Renal cortex interstitium (tissue), 11 donors: ENCODE data around the gene ASRGL1. TPM values are rescaled to one million over a fixed set of nuclear protein-coding genes. Genes with fewer than 3 reads are reported as not detected.
A peak's percentile ranks its signal among the peaks of the same experiment; 100 is the strongest.

Source experiments
- DNase-seq, 11 donors: peaks; one replicate each; pipeline ENCODE4 v3.0.0-alpha.2; 2013; ENCODE audit warnings: low read depth in 9 of 11, low spot score in 4 of 11; ENCODE audit errors: extremely low read depth in 1 of 11
- polyA plus RNA-seq, 3 donors: library from polyadenylated mRNA; unstranded; fragments of 120-200 nt; gene quantifications; one replicate each; pipeline ENCODE4 v1.2.1, GENCODE V29; 2013; ENCODE audit not compliant: insufficient read length in 3 of 3

The ASRGL1 gene
- polyA plus RNA-seq, 3 donors: 61.7 to 69.6 (median 63.0) TPM

DNA sequence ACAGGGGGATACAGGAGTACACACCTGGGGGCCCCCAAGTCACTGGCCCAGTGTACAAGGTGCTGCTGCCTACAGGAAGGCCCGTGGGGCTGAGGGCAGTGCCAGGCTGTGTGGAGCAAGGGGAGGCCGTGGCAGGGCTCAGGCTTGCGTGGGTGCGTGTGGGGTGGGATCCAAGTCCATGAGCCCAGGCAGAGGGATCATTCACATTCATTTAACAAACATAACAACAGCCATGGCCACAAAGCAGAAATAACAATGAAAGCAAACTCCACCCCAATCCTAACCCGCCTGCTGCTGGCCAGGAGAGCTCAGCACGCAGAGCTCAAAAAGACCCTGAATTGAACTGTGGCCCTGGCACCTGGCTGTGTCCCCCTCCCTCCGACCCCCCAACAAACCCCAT lies 64.6 kb downstream of the ASRGL1 start:
- no peak for DNase-seq

DNA sequence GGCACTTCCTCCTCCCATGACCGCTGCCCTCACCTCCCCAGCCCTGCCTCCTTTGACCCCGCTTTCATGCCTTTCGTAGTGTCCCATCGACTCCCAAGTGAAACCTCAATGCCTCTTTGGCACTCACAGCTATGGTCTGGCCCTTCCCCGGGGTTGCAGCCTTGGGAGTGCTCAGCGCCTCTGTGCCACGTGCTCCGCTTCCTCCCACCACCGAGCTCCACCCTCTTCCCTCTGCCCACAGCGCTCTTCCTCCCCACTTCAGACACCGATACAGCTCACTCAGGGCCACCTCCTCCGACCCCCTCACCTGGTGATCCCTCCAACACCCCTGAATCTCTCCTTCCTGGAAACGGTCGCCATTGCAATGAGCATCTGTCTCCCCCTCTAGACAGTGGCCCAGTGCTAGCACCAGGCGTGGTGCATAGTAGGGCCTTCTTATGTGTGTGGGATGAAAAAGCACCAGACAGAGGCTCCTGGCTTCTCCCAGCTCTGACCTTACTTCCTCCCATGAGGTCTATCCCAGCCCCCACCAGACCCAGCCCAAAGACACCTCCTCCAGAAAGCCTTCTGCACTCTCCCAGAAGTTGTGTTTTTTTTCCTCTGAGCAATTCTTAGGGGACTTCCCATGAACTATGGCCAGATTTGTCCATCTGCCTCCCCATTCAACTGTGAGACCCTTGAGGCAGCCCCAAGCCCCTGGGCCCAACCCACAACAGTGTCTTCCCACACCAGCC lies 65.1 kb downstream of the ASRGL1 start:
- no peak for DNase-seq

DNA sequence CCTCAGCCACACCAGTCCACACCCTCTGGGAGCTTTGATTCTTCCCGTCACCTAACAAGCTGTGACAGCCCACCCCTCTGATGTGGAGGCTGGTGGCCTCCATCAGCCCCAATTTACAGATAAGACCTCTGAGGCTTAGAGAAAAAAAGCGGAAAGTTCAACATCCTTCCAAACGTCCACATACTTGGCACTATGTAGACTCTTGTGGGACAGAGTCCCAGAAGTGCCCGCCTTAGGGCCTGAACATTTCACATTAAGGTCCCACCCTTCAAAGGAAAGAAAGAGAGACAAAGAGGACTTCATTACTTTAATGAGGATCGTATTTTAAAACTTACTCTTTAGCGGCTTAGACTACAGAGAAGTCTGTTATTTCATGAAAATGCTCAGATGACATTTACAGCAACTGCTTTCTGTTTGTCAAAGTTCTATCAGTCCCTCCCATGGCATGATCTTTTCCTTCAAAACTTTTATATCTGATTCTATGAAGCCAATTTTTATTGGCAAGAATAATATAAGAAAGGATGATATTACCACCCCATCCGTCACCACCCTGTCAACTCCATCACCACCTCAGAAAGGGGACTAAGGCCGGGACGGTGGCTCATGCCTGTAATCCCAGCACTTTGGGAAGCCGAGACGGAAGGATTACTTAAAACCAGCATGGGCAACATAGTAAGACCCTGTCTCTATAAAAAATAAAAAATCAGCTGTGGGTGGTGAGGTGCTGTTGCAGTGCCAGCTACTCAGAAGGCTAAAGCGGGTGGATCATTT lies 65.9 kb downstream of the ASRGL1 start:
- DNase-seq: no peak

DNA sequence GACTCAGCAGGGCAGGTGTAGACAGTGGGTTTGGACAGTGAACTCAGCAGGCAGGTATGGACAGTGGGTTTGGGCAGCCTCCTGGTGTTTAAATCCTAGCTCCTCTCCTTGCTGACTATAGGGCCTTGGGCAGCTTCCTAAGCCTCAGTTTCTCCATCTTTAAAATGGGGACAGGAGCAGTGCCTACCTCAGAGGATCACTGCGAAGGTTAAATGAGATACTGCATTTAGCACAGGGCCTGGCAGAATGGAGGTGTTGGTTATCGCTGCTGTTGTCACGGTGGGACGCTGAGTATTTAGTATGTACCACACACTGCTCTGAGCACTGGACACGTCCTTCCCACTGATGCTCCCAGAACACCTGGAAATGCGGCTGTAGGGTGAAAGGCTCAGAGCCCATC lies 67.2 kb downstream of the ASRGL1 start:
- no peak for DNase-seq

DNA sequence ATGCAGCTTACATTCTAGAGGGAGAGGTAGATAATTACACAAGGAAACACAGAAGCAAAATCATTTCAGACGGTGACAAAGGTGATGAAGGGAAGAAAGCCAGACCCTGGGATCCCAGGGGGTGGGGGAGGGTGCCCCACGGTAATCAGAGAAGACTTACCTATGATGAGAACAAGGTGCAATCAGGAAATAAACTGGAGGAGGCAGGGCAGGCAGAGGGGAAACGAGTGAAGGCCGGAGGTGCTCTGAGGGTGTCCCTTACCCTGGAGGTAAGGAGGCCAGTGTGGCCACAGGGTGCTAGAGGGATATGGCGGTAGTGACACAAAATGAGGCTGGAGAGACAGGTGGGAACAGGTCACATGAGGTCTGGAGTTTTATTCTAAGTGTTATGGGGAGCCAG lies 67.7 kb downstream of the ASRGL1 start:
- DNase-seq: no peak

DNA sequence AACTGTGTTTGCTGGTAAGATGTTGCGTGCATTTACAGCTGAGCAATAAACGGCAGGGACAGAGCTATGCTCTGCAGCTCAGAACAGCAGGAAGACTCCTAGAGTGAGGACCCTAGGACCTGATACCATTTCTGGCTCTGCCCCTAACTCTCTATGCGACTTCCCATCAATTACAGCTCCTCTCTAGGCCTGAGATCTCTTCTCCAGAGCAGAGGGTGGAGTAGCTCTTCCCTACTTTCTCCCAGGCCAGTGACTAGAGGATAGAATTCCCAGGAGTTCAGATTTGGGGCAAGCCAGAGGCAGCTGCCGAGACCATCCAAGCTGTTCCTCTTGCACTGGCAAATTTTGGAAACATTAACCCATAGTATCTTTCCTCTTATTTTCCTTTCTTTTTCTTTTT lies 68.8 kb downstream of the ASRGL1 start:
- no peak for DNase-seq

DNA sequence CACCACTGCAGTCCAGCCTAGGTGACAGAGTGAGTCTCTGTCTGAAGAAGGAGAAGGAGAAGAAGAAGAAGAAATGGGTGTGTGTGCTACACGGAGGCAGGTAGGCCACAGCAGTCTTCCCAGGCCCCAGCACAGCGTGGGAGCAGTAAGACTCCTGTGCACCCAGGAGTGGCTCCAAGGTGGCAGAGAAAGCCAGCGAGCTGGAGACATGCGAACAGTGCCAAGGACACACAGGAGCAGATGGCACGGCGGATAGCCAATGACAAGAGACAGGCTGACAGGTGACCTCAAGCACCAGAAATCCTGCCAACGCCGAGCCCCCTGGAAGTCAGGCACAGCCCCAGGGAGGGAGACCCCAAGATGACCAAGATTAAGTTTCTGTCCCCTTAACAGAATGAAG lies 72.6 kb downstream of the ASRGL1 start:
- no peak for DNase-seq

DNA sequence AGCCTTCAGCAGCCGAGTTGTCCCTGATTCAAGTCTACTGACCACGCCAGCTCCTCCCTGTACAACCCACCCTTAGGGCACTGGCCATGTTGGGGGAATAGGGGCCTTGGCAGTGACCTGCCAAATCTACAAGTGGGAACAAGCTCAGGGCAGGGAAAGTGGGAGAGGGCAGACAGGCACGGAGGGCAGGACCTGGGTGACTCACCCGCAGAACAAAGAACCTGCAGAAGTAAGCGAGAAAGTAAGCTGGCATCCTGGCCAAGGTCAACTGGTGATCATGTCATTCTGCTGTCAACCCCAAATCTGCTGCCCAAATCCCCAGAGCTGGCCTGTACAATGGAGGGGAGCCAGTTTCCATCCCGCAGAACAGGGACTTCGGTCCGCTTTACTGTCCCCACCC lies 73.7 kb downstream of the ASRGL1 start:
- no peak for DNase-seq

DNA sequence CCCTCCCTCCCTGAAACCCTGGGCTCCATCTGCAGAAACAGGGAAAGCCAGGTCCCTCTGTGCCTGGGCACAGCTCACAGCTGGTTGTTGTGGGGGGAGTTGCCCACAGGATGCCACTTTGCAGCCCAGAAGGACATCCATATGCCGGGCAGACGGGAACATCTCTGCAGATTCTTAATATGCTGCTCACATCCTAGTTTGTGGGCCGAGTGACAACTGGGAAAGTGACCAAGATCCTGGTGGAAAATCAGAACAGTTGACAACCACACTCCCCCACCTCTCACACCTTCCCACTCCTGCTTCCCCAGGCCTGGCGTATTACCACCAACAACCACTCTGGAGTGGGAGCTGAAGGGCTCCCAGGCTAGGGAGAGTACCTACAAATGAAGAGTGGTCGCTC lies 74.3 kb downstream of the ASRGL1 start:
- DNase-seq: no peak

DNA sequence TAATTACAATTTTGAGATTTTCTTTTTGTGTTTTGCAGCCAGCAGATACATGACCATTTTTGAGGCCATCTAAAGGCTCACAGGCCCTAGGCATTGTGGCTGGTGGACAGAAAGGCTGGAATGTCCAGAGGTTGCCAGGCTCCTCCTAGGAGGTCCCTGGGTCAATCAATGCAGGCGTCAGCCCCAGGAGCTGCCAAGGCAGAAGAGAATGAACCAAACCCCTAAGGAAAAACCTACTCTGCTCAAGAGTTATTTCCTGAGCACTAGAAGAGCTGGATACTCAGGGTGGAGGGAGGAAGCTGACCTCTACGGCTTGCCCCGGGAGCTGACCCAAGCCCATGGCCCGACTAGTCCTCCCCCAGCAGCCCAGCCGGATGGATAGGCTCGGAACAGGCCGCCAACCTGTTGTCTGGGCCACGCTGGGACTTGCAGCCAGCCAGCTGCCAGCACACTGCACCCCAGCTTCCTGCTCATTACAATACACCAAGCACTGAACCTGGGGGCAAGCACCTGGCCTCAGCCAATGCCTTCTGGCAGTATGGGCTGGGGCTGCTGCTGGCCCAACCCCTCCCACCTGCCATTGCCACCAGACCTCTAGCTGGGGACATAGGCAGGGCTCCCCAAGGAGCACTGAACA lies 75.9 kb downstream of the ASRGL1 start:
- no peak for DNase-seq

DNA sequence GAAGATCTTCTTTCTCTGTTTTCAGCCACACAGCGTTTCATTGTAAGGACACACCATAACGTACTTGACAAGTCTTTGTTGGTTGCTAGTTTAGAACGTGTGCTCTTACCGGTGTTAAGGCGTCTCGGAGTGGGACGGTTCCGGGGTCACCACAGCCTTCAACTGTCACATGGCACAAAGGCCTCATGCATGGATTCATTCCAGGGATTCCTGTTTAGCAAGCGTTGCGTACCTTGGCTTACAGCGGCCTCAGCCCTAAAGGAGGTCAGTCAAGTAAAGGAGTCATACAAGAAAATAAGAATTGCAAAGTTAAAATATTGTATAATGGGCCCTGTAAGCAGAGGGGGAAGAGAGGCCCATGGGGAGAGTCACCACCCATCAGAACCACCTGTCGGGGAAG lies 79.3 kb downstream of the ASRGL1 start:
- DNase-seq: peak in 1 of 11 donors; percentile 48

DNA sequence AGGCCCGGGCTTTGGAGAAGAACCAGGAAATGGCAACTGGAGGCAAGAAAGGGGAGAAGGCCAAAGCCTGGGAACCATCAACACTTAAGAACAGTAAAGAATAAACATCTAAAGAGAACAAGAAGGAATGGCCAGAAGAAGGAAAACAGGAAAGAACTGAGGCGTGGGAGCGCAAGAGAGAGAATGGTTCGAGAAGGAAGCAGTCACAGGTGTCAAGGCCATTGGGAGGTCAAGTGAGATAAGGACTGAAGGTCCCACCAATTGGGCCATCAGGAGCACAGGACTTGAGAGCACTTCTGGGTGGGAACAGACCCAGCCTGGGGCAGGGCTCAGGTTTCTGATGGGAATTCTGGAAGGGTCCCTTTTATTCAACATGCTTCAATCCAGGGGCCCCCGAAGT lies 80.9 kb downstream of the ASRGL1 start:
- no peak for DNase-seq

DNA sequence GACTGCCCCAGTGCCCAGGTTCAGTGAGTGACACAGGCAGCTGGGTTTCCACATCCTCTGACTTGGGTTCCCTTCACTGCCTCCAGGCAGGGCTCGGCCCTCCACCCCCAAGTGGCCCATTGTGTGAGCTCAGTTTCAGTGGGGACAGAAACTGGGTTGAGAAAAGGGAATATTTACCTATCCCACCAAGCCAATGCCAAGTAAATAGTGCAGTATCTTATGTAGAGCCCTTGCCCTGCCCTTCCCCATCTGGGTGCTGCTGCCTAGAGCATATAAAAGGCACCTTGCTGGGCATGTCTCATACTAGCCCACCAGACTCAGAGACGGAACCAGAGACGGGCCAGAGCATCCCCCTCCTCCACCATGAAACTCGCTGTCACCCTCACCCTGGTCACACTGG lies 81.5 kb downstream of the ASRGL1 start, which contains the start of gene SCGB1A1:
Gene SCGB1A1, plus strand, starts transcription at position 301 of the 400 bp plus-strand sequence. Its CDS starts 63 bp downstream, at position 364.
- no peak for DNase-seq

DNA sequence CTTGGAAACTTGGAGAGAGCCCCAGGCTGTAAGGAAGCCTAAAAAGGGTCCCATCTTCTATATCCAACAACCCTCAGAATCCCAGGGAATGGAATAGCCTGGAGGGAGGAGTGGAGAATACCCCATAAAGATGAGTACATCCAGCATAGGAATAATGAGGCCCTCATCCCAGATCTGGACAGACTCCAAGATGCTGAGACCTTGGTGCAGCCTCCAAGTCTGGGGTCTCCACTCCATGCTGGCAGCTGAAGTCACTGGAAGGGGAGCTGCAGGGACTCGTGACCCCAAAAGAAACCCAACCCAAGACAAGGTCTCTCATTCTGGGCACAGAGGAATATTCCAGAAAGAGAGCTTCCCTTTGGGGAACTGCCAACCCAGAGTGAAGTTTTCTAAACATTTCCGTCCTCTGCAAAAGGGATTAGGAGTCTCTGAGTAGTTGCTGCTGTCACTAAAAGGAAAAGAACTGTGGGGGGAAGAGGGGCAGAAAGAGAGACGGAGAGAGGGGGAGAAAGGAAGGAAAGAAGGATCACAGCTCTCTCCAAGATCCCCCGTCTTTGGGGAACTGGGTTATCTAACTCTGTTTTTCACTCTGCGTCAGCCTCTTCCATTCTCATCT lies 82.2 kb downstream of the ASRGL1 start:
- no peak for DNase-seq

DNA sequence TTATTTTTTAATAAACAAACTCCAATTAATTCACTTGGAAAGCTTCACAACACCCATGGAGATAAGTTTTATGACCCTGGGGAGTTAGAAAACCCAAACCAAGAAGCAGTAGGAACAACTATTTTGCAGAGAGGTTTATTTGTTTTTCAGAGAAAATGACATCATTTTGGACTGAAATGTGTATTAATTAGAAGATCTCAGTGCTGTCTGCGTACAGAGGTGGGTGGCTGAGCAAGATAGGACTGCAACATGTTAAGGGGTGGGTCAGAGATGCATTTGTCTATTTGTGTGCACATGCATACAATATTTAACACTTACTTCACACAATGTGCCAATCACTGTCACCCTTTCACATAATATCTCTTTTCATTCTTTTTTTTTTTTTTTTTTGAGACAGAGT lies 82.7 kb downstream of the ASRGL1 start:
- no peak for DNase-seq

DNA sequence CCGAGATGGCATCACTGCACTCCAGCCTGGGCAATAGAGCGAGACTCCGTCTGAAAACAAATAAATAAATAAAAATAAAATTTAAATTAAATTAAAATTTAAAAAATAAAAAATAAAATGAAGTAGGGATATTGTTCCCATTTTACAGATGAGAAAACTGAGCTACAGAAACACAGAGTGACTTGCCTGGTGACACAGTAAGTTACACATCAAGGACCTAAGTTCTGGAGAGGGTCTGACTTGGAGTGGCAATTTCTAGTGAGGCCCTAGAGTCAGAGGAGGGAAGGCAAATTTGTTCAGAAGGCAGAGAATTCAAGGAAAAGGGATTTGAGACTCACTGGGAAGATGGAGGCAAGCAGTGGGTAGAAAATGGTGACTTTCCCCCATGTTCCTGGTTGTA lies 83.6 kb downstream of the ASRGL1 start:
- no peak for DNase-seq

DNA sequence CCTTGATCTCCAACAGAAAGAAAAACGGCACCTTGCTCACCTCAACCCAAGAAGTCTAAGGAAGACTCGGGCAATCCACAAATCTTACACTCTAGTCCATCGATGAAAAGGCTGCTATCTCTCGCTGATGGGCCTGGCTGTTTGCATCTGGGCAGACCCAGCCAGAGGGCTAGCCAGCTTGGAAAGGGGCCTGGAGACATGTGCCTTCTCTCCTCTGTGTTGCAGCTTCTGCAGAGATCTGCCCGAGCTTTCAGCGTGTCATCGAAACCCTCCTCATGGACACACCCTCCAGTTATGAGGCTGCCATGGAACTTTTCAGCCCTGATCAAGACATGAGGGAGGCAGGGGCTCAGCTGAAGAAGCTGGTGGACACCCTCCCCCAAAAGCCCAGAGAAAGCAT lies 84.7 kb downstream of the ASRGL1 start:
- DNase-seq: no peak

DNA sequence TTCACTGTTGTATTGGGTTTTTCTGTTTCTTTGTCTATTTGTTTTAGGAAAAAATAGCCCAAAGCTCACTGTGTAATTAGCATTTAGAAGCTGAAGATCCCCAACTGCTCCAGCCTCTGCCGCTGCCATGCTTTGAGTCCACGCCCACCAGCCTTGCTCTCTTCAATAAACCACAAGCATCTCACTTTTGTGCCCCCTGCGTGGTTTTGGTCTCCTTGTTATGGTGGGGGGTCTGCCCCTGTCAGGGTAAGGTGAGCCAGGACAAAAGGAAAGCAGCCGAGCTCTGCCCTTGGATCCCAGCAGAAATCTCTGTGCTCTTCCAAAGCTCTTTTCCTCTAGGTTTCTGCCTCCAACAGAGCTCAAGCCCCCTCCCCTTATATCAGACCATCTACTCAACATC lies 85.8 kb downstream of the ASRGL1 start:
- DNase-seq: no peak

DNA sequence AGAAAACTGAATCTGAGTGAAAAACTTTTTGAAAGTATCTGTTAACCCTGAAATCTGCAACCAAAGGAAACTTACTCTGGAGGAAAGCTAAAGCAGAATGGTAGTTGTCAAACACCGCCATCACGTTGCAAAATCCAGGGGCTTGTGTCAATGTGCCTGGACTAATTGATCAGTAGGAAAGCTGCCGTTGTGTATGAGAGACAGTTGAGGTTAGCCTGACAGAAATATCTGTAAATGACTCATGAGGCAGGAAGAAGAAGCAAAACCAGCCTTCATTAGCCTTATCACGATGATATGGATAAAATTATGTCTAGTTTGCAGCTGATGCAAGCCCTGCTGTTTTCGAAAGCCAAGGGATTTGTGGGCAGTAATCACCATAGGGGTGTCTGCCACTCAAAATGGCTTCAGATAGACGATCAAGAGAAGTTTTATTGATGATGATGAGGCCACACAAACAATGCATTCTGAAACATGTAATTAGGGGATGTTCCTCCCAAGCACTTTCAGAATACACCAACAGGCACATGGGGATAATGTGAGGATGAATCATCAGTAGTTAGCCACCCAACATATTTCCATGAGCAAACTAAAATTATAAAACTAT lies 90.5 kb downstream of the ASRGL1 start:
- no peak for DNase-seq
